ENCODE results near the gene TECR. TPM values are rescaled to one million over a fixed set of nuclear protein-coding genes. Genes with fewer than 3 reads are reported as not detected.

Gene TECR
- total and polyA plus RNA-seq, 9 of the 15 experiments (the other 6 are each of a cell fraction or from before 2014, with no cell fraction given), result 29.3 to 211 (median 81.4) TPM

DNA sequence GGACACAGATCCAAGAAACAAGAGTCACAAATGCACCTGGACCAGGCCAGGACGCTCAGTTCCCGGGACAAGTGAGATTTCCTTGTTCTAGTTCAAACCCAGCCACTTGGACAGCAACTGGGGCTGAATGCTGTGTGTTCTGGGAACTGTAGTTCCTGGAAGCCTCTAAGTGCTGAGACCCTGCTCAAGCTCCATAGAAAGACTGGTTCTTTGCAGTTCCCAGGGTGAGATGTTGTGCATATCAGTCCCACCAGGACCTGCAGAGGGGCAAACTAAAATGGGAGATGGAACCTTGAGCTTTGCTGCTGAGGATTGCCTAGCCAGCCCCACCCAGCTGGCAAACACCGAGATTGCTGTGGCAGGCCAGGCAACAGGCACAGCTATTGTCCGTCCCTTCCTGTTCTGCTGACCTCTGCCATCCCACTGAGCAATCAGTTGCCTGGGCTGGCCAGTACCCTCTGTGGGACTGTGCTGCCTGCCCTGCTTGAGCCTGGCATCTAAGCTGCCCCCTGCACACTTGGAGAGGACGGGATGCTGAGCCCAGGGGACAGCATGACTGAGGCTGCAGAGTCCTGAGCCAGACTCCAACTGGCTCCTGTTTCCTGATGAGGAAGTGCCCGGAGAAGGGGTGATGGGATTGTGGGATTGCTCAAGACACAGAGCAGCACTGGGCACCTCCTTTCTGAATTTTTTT lies 32.0 kb upstream of the TECR start (continued):
- TF ChIP-seq, protein P1, sequence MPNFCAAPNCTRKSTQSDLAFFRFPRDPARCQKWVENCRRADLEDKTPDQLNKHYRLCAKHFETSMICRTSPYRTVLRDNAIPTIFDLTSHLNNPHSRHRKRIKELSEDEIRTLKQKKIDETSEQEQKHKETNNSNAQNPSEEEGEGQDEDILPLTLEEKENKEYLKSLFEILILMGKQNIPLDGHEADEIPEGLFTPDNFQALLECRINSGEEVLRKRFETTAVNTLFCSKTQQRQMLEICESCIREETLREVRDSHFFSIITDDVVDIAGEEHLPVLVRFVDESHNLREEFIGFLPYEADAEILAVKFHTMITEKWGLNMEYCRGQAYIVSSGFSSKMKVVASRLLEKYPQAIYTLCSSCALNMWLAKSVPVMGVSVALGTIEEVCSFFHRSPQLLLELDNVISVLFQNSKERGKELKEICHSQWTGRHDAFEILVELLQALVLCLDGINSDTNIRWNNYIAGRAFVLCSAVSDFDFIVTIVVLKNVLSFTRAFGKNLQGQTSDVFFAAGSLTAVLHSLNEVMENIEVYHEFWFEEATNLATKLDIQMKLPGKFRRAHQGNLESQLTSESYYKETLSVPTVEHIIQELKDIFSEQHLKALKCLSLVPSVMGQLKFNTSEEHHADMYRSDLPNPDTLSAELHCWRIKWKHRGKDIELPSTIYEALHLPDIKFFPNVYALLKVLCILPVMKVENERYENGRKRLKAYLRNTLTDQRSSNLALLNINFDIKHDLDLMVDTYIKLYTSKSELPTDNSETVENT (CRISPR knock-in tag; IDR thresholded peaks at IDR 0.05), result no peak
- no peak for TF ChIP-seq TCF3 (CRISPR knock-in tag; IDR thresholded peaks at IDR 0.05)
- TF ChIP-seq BACH1 (tag; IDR thresholded peaks at IDR 0.05), result 0 out of 2 replicates have a peak, but pooled peaks have one; percentile 32
- TF ChIP-seq, protein P2, sequence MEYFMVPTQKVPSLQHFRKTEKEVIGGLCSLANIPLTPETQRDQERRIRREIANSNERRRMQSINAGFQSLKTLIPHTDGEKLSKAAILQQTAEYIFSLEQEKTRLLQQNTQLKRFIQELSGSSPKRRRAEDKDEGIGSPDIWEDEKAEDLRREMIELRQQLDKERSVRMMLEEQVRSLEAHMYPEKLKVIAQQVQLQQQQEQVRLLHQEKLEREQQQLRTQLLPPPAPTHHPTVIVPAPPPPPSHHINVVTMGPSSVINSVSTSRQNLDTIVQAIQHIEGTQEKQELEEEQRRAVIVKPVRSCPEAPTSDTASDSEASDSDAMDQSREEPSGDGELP (CRISPR knock-in tag; IDR thresholded peaks at IDR 0.05; ENCODE audit: borderline replicate concordance), result peak; percentile 41; the same call in 1 of the 2 replicates
- TF ChIP-seq HNRNPLL (IDR thresholded peaks at IDR 0.05; ENCODE audit: low read depth, low read length, poor library complexity, severe bottlenecking), result no peak
- TF ChIP-seq ZNF445 (CRISPR knock-in tag; IDR thresholded peaks at IDR 0.05; ENCODE audit: low read depth), result no peak
- no peak for TF ChIP-seq ZBTB43 (CRISPR knock-in tag; IDR thresholded peaks at IDR 0.05)
- no peak for TF ChIP-seq BCOR (IDR thresholded peaks at IDR 0.05)
- TF ChIP-seq HIVEP1 (CRISPR knock-in tag; IDR thresholded peaks at IDR 0.05), result no peak
- TF ChIP-seq SIX5 (IDR thresholded peaks at IDR 0.05; ENCODE audit: borderline replicate concordance in 1 of 2, insufficient read depth in 1 of 2, low read depth in 1 of 2, low read length in 2 of 2), result peak in 1 of 2 experiments; percentile 11; a peak in 1 of 4 replicates
- TF ChIP-seq ARNT (IDR thresholded peaks at IDR 0.05), result no peak
- TF ChIP-seq ZKSCAN1 (IDR thresholded peaks at IDR 0.05; ENCODE audit: low read depth, low read length), result no peak
- TF ChIP-seq, protein P3, sequence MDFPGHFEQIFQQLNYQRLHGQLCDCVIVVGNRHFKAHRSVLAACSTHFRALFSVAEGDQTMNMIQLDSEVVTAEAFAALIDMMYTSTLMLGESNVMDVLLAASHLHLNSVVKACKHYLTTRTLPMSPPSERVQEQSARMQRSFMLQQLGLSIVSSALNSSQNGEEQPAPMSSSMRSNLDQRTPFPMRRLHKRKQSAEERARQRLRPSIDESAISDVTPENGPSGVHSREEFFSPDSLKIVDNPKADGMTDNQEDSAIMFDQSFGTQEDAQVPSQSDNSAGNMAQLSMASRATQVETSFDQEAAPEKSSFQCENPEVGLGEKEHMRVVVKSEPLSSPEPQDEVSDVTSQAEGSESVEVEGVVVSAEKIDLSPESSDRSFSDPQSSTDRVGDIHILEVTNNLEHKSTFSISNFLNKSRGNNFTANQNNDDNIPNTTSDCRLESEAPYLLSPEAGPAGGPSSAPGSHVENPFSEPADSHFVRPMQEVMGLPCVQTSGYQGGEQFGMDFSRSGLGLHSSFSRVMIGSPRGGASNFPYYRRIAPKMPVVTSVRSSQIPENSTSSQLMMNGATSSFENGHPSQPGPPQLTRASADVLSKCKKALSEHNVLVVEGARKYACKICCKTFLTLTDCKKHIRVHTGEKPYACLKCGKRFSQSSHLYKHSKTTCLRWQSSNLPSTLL (IDR thresholded peaks at IDR 0.05), result no peak
- 0 out of 4 replicates have a peak, but pooled peaks of 1 of the 2 experiments have one; percentile 41 for TF ChIP-seq FOXA3 (CRISPR knock-in tag; conservative IDR thresholded peaks at IDR 0.05 in 1 of 2, IDR thresholded peaks at IDR 0.05 in 1 of 2)
- TF ChIP-seq ZNF444 (CRISPR knock-in tag; IDR thresholded peaks at IDR 0.05), result no peak
- no peak for TF ChIP-seq PYGO2 (tag; IDR thresholded peaks at IDR 0.05)
- TF ChIP-seq MAZ (CRISPR knock-in tag; conservative IDR thresholded peaks at IDR 0.05 in 1 of 2, IDR thresholded peaks at IDR 0.05 in 1 of 2), result no peak
- no peak for TF ChIP-seq FOXM1 (IDR thresholded peaks at IDR 0.05; ENCODE audit: low read depth)
- TF ChIP-seq FOXM1 (CRISPR knock-in tag; IDR thresholded peaks at IDR 0.05; ENCODE audit: low read depth), result no peak
